SK-N-SH treated with all-trans-retinoic acid at 6 μM for 48 hours (cell line): ENCODE measurements around the gene TMEM163.

Source experiments
- ATAC-seq: fragments of 200-7000 bp; cut with Tn5 transposase; 3 replicates; pipeline ENCODE4 v1.9.1; 2020; ENCODE audit warnings: mild to moderate bottlenecking, moderate library complexity
- ARNTL ChIP-seq: fragments of 450-650 bp; formaldehyde crosslinking; IDR thresholded peaks from 2 replicates; pipeline ENCODE4 v1.5.0; 2020; ENCODE audit warnings: low read depth, mild to moderate bottlenecking, moderate library complexity, borderline replicate concordance
- CREB5 ChIP-seq: fragments of 250-450 bp; sonication (Bioruptor Pico); IDR thresholded peaks from 2 replicates; pipeline ENCODE4 v1.5.1; 2020; ENCODE audit warnings: low read depth, mild to moderate bottlenecking, moderate library complexity
- CSDC2 ChIP-seq: fragments of 250-450 bp; sonication (Bioruptor Pico); IDR thresholded peaks from 2 replicates; pipeline ENCODE4 v1.5.0; 2020; ENCODE audit warnings: mild to moderate bottlenecking, moderate library complexity
- CSRNP3 ChIP-seq: fragments of 250-450 bp; sonication (Bioruptor Pico); IDR thresholded peaks from 2 replicates; pipeline ENCODE4 v1.5.1; 2021; ENCODE audit warnings: mild to moderate bottlenecking, moderate library complexity
- ESRRG ChIP-seq: fragments of 250-450 bp; sonication (Bioruptor Pico); IDR thresholded peaks from 2 replicates; pipeline ENCODE4 v1.6.1; 2021; ENCODE audit warnings: mild to moderate bottlenecking
- GLIS3 ChIP-seq: fragments of 250-450 bp; sonication (Bioruptor Pico); IDR thresholded peaks from 2 replicates; pipeline ENCODE4 v1.5.0; 2020; ENCODE audit warnings: mild to moderate bottlenecking, moderate library complexity
- ISL1 ChIP-seq: fragments of 250-450 bp; sonication (Bioruptor Pico); IDR thresholded peaks from 2 replicates; pipeline ENCODE4 v2.1.2; 2022; ENCODE audit warnings: mild to moderate bottlenecking, moderate library complexity
- OSR1 ChIP-seq: fragments of 250-450 bp; sonication (Bioruptor Pico); IDR thresholded peaks from 2 replicates; pipeline ENCODE4 v1.8.0; 2022; ENCODE audit warnings: moderate library complexity, mild to moderate bottlenecking, inconsistent platforms
- PATZ1 ChIP-seq: fragments of 250-450 bp; sonication (Bioruptor Pico); IDR thresholded peaks from 2 replicates; pipeline ENCODE4 v1.8.0; 2020; ENCODE audit warnings: mild to moderate bottlenecking, moderate library complexity, borderline replicate concordance
- POU6F1 ChIP-seq: fragments of 250-450 bp; sonication (Bioruptor Pico); IDR thresholded peaks from 2 replicates; pipeline ENCODE4 v1.8.0; 2021; ENCODE audit warnings: low read depth, mild to moderate bottlenecking, moderate library complexity, borderline replicate concordance
- PPARA ChIP-seq: fragments of 250-450 bp; sonication (Bioruptor Pico); IDR thresholded peaks from 2 replicates; pipeline ENCODE4 v1.5.0; 2020; ENCODE audit warnings: mild to moderate bottlenecking, borderline replicate concordance
- SNAI2 ChIP-seq: fragments of 250-450 bp; sonication (Bioruptor Pico); IDR thresholded peaks from 2 replicates; pipeline ENCODE4 v1.5.0; 2020; ENCODE audit warnings: mild to moderate bottlenecking, moderate library complexity
- TCF4 ChIP-seq: fragments of 250-450 bp; sonication (Bioruptor Pico); IDR thresholded peaks from 2 replicates; pipeline ENCODE4 v1.8.0; 2021; ENCODE audit warnings: mild to moderate bottlenecking, moderate library complexity, borderline replicate concordance
- TOX ChIP-seq: fragments of 250-450 bp; sonication (Bioruptor Pico); IDR thresholded peaks from 2 replicates; pipeline ENCODE4 v1.8.0; 2021; ENCODE audit warnings: mild to moderate bottlenecking, moderate library complexity, borderline replicate concordance
- TSHZ2 ChIP-seq: fragments of 250-450 bp; sonication (Bioruptor Pico); IDR thresholded peaks from 2 replicates; pipeline ENCODE4 v1.5.0; 2020; ENCODE audit warnings: mild to moderate bottlenecking, moderate library complexity
- ZC3H10 ChIP-seq: fragments of 250-450 bp; sonication (Bioruptor Pico); IDR thresholded peaks from 2 replicates; pipeline ENCODE4 v1.5.1; 2021; ENCODE audit warnings: mild to moderate bottlenecking, moderate library complexity
- ZFP3 ChIP-seq: fragments of 250-450 bp; sonication (Bioruptor Pico); IDR thresholded peaks from 2 replicates; pipeline ENCODE4 v1.5.0; 2020; ENCODE audit warnings: mild to moderate bottlenecking, moderate library complexity
- ZFP30 ChIP-seq: fragments of 450-650 bp; formaldehyde crosslinking; IDR thresholded peaks from 2 replicates; pipeline ENCODE4 v1.5.0; 2022; ENCODE audit warnings: mild to moderate bottlenecking, moderate library complexity
- ZNF70 ChIP-seq: fragments of 450-650 bp; formaldehyde crosslinking; IDR thresholded peaks from 2 replicates; pipeline ENCODE4 v1.5.0; 2020; ENCODE audit warnings: mild to moderate bottlenecking, moderate library complexity
- ZNF8 ChIP-seq: fragments of 450-650 bp; formaldehyde crosslinking; IDR thresholded peaks from 2 replicates; pipeline ENCODE4 v1.5.0; 2020; ENCODE audit warnings: mild to moderate bottlenecking, moderate library complexity

TMEM163 gene

GRCh38 chr2:134669731-134670669 is 48.8 kb downstream of the TMEM163 start:
- no peak for TF ChIP-seq TCF4 (CRISPR knock-in tag)
- no peak for TF ChIP-seq POU6F1 (CRISPR knock-in tag)
- no peak for TF ChIP-seq PPARA
- no peak for TF ChIP-seq SNAI2 (CRISPR knock-in tag)
- no peak for TF ChIP-seq ZFP30 (CRISPR knock-in tag)
- TF ChIP-seq ZNF70 (CRISPR knock-in tag) = no peak
- no peak for TF ChIP-seq ESRRG (CRISPR knock-in tag)
- no peak for TF ChIP-seq TOX (CRISPR knock-in tag)
- TF ChIP-seq PATZ1 (CRISPR knock-in tag) = no peak
- TF ChIP-seq OSR1 (CRISPR knock-in tag) = no peak
- no peak for ATAC-seq

GRCh38 chr2:134668821-134669220 is 50.0 kb downstream of the TMEM163 start:
- TF ChIP-seq ZNF8 (CRISPR knock-in tag) = no peak
- ATAC-seq = no peak

- ATAC-seq = no peak
- TF ChIP-seq POU6F1 (CRISPR knock-in tag) = no peak
- TF ChIP-seq TCF4 (CRISPR knock-in tag) = no peak
- TF ChIP-seq, all 23 proteins: peak for 0
These were observed 51.3 kb downstream of the TMEM163 start for GRCh38 chr2:134667541-134667940.

- ATAC-seq = no peak
- TF ChIP-seq GLIS3 (no peak), TSHZ2 (no peak), PPARA (no peak), ARNTL (CRISPR knock-in tag) (no peak), ZNF70 (CRISPR knock-in tag) (no peak), CSRNP3 (CRISPR knock-in tag) (no peak), ISL1 (CRISPR knock-in tag) (no peak), CREB5 (CRISPR knock-in tag) (no peak), ZNF8 (CRISPR knock-in tag) (no peak), ZFP3 (CRISPR knock-in tag) (no peak), TOX (CRISPR knock-in tag) (no peak), CSDC2 (CRISPR knock-in tag) (no peak), ESRRG (CRISPR knock-in tag) (no peak), ZC3H10 (CRISPR knock-in tag) (no peak), TCF4 (CRISPR knock-in tag) (no peak), ZFP30 (CRISPR knock-in tag) (no peak)
These were observed 51.7 kb downstream of the TMEM163 start for GRCh38 chr2:134667081-134667480.
